HG02970 (cell line): Measurements from ENCODE around the gene BRWD1.
"Not testable (repeated sequence)": the region's sequence is repeated elsewhere in the genome, so short reads cannot be mapped to it uniquely, and the experiment has no call there.

Experiments used
- ATAC-seq: cut with Tn5 transposase; IDR thresholded peaks from one replicate; pipeline ENCODE4 v1.9.1; 2021; ENCODE audit warnings: mild to moderate bottlenecking, moderate library complexity, moderate number of reproducible peaks; ENCODE audit not compliant: unreplicated experiment, low FRiP score

BRWD1 gene

GRCh38 chr21:39144191-39144590 lies 169.2 kb downstream of the BRWD1 start:
- ATAC-seq = no peak

DNA sequence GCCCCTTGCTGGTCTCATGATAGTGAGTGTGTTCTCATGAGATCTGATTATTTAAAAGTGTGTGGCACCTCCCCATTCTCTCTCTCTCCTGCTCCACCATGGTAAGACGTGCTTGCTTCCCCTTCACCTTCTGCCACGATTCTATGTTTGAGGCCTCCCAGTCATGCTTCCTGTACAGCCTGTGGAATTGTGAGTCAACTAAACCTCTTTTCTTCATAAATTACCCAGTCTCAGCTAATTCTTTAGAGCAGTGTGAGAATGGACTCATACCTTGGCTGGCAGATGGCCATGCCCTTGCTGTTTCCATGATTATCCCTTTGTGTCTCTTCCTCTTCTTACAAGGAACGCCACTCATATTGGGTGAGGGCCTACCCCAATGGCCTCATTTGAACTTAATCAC lies 170.5 kb downstream of the BRWD1 start:
- no peak for ATAC-seq

DNA sequence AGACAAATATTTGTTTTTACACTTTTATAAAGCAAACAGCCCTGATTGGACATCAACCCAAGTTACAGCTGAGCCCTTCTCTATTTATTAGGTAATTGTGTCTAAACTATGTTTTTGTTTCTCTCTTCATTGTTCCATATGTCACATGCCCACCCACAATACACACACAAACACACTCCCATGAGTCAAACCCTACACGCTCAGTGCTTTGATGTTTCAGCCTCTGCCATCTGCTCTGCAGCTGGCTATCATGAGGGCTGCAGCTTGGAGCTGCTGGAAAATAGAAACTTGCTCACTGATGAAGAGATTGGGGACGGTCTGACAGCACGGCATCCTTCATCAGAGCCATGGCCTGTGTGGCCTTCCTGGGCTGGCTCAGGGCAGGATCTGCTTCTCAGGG lies 171.9 kb downstream of the BRWD1 start:
- ATAC-seq = no peak

GRCh38 chr21:39137248-39138178 lies 175.9 kb downstream of the BRWD1 start:
- no peak for ATAC-seq

DNA sequence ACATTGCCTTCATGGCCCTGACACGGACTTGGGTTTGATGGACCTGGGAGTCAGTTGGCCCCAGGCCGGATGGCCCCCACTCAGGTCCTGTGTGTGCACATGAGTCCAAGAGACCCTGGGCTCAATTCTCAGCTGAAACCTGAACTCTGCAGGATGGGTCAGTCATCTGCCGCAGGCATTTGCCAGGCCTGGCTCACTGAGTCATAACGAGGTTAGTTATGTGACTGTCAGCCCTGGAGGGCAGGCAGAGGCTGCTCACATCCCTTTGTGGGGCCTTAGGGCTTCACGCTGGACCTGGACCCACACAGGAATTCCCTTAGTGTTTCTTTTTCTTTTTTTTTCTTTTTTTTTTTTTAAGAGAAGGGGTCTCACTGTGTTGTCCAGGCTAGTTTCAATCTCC lies 176.7 kb downstream of the BRWD1 start:
- no peak for ATAC-seq

DNA sequence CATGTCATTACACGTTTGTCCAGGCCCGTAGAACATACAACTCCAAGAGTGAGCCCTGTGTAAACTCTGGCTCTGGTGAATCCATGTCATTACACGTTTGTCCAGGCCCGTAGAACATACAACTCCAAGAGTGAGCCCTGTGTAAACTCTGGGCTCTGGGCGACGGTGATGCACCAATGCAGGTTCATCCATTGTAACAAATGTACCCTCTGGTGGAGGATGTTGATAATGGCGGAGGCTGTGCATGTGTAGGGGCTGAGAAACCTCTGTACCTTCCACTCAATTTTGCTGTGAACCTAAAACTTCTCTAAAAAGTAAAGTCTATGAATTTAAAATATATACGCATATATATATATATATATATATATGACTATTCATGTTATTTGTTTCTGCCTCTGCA lies 177.3 kb downstream of the BRWD1 start:
- ATAC-seq = not testable (repeated sequence)

DNA sequence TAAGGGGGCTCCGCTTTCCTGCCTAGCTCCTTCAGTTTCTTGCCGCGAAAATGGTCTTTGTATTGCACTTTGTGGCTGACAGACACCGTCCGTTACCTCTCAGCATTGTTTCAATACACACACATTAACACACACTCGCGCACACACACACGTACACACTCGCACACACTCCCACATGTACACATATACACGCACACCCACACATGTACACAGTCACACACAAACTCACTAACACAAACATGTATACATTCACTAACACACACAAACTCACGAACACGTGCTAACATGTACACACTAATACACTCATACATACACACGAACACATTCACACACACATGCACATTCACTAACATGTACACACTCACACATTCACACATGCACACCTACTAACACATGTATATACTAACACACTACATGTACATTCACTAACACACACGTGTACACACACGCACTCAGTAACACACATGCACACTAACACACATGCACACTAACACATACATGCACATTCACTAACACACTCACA lies 179.1 kb downstream of the BRWD1 start:
- no peak for ATAC-seq
